ENCODE data around the gene SLC46A3. TPM values are rescaled to one million over a fixed set of nuclear protein-coding genes. Genes with fewer than 3 reads are reported as not detected.

Gene SLC46A3
- total RNA-seq, 4 donors from 2014 or later = 10.6 to 16.1 (median 13.3) TPM

DNA sequence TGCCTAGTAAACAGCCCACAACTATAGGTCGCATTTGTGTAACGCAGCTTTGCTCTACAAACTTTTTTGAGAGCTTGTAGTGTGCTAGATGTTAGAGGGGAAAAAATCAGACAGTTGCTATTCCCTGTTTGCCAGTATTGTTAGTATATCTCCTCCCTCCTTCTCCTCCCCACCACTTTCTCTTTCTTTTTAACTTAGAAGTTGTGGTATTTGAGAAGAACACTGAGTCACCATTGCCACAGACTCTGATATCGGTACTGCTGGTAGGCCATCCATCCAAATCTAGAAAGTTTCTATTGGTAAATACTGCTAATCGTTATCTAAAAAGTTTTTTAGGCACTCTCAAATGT, 59.2 kb downstream of the SLC46A3 start:
- DNase-seq (ENCODE audit: low spot score) (no peak), ATAC-seq (ENCODE audit: low FRiP score) (peak; percentile 46)
- TF ChIP-seq, protein P1, sequence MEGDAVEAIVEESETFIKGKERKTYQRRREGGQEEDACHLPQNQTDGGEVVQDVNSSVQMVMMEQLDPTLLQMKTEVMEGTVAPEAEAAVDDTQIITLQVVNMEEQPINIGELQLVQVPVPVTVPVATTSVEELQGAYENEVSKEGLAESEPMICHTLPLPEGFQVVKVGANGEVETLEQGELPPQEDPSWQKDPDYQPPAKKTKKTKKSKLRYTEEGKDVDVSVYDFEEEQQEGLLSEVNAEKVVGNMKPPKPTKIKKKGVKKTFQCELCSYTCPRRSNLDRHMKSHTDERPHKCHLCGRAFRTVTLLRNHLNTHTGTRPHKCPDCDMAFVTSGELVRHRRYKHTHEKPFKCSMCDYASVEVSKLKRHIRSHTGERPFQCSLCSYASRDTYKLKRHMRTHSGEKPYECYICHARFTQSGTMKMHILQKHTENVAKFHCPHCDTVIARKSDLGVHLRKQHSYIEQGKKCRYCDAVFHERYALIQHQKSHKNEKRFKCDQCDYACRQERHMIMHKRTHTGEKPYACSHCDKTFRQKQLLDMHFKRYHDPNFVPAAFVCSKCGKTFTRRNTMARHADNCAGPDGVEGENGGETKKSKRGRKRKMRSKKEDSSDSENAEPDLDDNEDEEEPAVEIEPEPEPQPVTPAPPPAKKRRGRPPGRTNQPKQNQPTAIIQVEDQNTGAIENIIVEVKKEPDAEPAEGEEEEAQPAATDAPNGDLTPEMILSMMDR (IDR thresholded peaks at IDR 0.05) = no peak

DNA sequence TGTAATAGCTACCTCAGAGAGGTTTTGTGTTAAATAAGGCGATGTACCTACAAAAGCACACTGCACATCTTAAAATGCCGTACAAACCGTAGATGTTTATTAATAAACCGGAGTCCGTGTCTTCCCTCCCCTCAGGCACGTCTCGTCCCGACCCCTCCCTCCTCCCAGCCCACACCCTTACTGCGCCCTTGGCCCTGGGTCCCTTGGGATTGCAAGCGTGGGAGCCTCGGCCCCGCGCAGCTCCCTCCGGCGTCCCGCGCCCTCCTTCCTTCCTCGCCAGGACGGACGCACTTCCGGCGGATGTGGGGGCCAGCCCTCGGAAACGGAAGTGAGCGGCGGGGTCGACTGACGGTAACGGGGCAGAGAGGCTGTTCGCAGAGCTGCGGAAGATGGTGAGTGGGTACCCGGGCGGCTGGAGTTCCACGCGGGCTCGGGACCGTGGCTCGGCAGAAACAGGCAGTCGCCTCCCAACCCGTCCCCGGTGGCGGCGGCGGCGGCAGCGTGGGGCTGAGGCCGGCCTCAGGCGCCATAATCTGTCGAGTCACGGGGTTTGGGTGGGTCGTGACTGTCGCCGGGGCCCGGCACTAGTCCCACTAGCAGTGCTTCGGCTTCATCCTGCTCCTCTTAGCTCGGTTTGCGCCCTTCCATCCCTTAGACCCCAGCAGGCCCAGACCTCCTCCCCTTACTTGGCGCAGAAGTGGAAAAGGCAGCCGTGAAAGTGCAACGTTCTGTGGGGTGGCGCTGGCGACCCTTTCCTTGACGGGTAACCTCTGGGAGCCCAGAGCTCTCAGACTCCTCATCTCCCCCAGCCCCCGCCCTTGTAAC, 59.8 kb downstream of the SLC46A3 start, which contains the start of gene POMP:
TSS of gene POMP (plus strand) at position 335 of the 825 bp plus-strand sequence. CDS start at position 390, 55 bp downstream.
- ATAC-seq (ENCODE audit: low FRiP score) (peak; percentile 92), DNase-seq (ENCODE audit: low spot score) (peak; percentile 79)
- TF ChIP-seq, protein P1 (IDR thresholded peaks at IDR 0.05) = no peak

DNA sequence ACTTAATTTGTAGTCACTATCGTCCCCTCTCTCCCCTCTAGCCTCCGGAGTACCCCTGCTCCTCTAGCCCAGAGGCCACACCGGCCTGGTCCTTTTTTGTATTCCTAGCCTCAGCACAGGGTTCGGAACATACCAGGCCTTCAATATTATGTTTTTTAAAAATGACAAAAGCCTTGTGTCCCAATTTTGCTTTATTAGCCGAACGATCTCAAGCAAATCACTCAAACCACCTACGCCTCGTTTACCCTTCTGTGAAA, 60.3 kb downstream of the SLC46A3 start:
- DNase-seq (ENCODE audit: low spot score) = no peak
- peak; percentile 22 for ATAC-seq (ENCODE audit: low FRiP score)
- TF ChIP-seq, protein P1 (IDR thresholded peaks at IDR 0.05) = no peak

GRCh38 chr13:28657784-28658538, 60.8 kb downstream of the SLC46A3 start:
- ATAC-seq (ENCODE audit: low FRiP score) (no peak), DNase-seq (ENCODE audit: low spot score) (no peak)
- TF ChIP-seq, protein P1 (IDR thresholded peaks at IDR 0.05) = no peak

GRCh38 chr13:28655561-28655960, 63.2 kb downstream of the SLC46A3 start:
- TF ChIP-seq, protein P1 (IDR thresholded peaks at IDR 0.05) = no peak
- no peak for DNase-seq (ENCODE audit: low spot score)
- peak; percentile 56 for ATAC-seq (ENCODE audit: low FRiP score)

DNA sequence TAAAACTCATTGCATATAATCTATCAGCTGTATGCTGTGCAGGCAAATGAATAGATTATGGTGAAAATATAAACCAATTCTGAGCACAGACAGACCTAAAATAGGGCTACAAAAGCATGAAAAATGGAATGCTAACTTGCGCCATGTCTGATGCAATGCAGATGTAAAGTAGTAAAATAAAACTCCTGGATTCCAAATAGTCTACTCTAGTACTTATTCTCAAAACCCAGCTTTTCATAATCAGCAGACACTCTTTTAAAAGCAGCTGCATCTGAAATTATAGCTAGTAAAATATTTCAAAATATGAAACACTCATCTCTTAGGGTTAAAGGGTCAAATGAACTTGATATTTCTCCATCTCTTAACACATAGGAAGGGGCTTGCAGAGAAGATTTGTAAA, 64.5 kb downstream of the SLC46A3 start:
- TF ChIP-seq, protein P1 (IDR thresholded peaks at IDR 0.05) = no peak
- ATAC-seq (ENCODE audit: low FRiP score) (no peak), DNase-seq (ENCODE audit: low spot score) (no peak)
